HG02938 (cell line): Measurements from ENCODE around the gene TTC16.

Experiments
- ATAC-seq: cut with Tn5 transposase; IDR thresholded peaks from one replicate; pipeline ENCODE4 v1.9.1; 2021; ENCODE audit warnings: mild to moderate bottlenecking, moderate library complexity; ENCODE audit not compliant: unreplicated experiment

Gene TTC16

DNA sequence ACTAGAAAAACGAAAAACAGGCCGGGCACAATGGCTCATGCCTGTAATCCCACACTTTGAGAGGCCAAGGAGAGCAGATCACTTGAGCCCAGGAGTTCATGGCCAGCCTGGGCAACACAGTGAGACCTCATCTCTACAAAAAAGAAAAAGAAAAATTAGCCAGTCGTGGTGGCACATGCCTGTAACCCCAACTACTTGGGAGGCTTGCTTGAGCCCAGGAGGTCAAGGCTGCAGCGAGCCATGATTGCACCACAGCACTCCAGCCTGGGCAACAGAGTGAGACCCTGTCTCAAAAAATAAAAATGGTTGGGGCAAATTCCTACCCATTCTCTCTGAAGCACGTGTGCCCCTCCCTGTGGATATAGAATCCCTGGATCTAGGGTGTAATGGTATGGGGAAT is 17.5 kb upstream of the TTC16 start:
- no peak for ATAC-seq

DNA sequence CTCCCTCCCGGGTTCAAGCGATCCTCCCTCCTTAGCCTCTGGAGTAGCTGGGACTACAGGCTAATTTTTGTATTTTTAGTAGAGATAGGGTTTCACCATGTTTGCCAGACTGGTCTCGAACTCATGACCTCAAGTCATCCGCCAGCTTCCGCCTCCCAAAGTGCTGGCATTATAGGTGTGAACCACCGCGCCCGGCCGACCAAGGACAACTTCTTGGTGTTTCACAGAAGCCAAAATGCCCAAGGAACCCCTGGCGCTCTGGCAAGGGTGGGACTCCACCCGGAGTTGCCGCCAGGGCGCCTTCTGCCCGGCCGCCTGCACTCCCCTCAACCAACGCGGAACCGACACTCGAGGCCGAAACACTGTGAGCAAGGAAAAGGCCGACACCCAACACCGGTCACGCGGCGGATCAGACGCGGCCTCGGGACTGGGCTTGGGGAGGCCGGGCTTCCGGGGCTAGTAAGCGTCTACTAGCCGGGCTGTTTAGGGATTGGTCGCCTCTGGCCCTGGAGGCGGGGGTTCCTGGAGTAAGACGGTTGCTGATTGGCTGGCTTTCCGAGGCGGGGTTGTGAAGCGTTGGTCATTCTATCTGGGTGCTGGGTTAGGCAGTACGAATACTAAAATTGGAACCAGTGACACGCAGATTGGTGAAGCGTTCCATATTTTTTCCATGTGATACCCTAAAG is 16.8 kb upstream of the TTC16 start:
- peak; percentile 91 for ATAC-seq

DNA sequence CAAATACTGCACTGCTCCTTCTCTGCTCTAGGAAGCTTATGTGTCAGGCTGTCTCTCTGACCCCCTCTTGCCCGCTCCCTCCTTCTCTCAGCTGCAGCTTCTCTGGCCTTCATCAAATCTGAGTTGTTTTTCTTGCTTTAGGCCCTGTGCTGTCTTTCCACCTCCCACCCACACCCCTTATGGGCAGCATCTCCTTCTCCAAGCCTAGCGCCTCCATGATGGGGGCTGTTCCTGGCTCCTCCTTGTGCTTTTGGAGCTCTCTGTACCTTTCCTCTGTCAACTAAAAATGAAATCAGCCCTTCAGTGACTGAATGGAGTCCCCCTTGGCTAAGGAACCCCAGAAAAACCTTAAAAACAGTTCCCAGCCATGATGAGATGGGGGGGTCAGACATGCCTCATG is 15.7 kb upstream of the TTC16 start:
- no peak for ATAC-seq

DNA sequence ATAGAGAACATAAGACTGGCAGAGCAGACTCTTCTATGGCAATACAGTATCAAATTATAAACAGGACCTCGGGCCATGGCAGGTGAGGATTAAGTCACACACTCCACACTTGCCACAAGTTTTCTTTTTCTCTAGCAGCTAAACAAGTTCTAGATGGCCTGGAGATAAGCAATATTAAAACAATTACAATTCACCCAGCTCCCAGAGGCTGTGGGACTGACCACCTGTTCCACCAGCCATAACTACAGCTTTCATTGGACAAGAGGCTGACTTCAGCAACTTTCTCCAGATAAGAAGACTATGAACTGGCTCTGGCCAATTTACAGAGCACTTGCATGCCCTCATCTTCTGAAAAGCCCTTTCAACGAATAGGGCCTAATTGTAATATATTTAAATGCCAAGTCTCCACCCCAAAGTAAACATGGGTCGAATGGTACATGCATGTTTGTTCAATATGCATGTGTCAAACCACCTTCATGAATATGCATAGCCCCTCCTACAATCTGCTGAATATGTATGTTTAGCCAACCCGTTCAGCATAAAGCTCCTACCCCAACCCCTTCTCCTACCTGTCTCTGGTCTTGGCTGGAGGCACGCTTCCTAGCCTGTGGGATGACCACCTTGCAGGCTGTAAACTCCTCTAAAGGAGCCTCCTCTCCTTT is 15.2 kb upstream of the TTC16 start:
- ATAC-seq, result no peak

DNA sequence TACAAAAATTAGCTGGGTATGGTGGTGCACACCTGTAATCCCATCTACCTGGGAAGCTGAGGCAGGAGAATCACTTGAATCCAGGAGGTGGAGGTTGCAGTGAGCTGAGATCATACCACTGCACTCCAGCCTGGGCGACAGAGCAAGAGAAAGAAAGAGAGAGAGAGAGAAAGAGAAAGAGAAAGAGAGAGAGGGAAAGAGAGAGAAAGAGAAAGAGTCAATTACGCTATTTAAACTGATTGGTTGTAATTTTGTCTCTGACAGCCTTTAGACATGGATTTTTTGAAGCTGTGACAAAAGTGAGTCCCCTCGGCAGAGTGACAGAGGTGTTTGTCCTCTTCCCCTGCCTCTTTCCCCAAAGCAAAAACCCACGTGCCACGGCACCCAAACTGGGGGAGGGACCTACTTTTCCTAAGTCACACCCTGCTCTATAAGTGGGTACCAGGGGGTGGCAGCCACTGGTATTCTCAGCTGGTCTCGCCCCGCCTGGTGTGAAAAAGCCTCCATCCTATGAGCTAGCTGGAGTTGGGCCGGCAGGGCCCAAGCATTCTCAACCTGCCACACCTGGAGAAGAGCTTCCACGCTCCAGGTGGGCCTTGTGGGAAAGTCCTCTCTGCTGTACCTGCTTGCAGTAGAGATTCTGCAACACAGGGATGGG is 12.5 kb upstream of the TTC16 start:
- ATAC-seq, result no peak

DNA sequence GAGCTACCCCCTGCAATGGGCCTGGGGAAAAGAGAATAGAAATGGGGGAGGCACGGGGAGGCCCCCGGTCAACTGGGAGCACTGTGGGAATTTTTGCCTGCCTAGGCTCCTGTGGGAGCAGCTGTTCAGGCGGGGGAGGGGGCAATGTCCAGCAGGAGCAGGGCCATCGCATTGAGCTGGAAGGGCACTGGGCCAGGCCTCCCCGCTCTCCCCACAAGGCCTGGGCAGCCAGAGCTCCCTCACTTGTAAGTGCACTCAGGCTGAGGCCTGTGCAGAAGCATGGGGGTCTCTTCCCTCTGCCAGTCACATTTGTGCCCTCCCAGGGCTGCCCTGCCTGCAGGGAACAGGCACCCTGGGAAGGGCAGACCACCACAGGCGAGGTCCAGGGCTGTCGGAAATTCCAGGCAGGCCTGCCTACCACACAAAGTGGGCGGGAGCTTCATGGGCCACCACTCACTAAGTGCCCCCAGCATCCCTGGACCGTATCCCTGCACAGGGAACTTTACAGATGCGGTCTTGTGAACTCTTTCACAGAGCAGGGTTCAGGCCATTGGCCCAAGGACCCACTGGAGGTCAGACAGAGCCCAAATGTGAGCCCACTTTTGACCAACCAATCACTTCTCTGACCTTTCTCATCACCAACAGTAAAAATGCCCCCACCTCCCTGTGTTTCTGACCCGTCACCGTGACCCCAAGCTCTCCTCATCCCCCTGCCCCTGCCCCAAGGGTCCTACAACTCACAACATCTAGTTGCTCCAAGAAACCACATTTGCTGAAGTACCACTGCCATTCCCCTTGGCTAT is 10.1 kb upstream of the TTC16 start:
- ATAC-seq, result no peak

DNA sequence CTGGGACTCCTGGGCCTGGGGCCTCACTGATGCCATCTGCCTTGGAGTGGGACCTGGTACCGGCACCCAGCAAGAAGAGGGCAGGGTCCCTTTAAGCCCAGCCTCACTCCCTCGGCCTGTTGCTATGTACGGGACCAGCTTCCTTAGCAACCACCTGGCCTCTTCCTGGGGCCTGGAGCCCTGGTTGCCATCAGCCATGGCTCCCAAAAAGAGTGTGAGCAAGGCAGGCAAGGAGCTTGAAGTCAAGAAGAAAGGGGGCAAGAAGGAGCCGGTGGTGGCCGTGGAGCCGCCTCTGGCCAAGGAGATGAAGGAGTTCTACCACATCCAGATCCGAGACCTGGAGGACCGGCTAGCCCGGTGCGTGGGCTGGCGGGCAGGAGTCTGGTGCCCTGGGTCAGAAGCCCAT is 9.0 kb upstream of the TTC16 start, which contains the start of gene CFAP157:
Gene CFAP157 (plus strand): TSS at position 153 of the 406 bp plus-strand sequence. CDS start 44 bp downstream, at position 197.
- no peak for ATAC-seq

DNA sequence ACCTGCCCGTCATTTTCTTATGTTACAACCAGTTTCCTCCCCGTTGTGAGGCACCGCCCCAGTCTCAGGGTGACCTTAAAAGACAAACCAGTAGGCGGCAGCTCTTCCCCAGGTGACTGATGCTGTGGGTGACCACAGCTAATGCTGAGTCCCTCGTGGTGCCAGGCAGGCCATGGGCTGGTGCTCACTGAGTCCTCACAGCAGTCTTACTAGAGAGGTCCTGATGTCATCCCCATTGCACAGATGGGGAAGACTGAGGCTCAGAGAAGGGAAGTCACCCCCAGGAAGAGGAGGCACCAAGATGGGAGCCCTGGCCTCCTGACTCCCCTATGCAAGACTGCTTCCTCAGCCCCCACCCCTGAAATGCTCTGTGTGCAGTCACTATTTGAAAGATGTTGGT is 8.1 kb upstream of the TTC16 start:
- ATAC-seq, result no peak

DNA sequence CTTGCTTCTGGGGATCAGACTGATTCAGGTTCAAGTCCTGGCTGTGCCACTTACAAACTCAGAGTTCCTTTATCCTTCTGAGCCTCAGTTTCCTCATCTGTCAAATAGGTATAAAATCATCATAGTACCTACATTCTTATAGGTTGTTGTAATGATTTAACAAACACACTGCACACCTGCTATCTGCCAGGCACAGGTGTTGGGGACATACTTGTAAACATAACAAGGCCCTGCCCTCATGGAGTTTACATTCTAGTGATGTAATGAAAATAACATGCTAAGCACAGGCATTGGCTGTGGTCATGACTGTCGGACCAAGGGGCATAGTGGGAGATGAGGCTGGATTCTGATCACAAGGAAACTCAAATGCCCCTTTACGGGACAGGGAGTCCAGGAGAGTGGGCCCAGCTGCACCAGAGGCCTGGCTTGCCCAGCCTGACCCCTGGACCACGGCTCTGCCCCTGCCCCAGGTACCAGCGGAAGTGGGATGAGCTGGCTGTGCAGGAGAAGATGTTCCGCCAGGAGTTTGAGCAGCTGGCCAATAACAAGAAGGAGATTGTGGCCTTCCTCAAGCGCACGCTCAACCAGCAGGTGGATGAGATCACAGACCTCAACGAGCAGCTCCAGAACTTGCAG is 6.8 kb upstream of the TTC16 start:
- no peak for ATAC-seq

DNA sequence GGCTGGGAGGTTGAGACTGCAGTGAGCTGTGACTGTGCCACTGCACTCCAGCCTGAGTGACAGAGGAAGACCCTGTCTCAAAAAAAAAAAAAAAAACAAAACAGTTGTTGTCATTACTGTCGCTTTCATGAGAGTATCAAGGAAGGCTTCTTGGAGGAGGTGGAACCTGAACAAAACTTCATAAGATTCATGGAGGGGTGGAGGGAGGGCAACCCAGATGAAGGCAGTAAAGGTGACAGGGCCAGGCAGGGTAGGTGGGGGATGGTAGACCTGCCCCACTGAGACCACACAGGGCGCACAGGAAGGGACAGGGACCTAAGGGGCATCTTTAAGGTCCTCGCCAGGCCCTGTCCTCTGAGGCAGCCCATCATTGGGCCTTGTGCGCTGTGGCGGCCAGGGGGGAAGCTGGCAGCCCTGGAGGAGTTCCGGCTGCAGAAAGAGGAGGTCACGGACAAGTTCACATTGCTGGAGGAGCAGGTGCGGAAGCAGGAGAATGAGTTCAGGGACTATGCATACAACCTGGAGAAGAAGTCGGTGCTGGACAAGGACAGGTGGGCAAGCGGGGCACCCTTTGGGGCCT is 5.6 kb upstream of the TTC16 start:
- no peak for ATAC-seq

DNA sequence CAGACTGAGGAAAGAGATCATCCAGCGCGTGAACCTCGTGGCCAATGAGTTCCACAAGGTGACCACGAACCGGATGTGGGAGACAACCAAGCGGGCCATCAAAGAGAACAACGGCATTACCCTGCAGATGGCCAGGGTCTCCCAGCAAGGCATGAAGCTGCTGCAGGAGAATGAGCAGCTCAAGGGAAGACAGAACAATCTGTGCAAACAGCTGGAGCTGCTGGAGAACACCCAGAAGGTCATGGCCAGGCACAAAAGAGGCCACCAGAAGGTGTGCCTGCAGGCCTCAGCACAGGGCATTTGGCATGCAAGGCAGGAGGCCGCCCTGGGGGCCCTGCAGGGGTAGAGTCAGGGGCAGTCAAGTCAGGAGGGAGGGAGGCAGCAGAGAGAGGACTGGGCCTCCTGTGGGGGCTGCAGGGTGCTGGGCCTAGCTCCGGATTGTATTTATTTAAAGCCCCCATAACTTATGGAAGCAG is 4.6 kb upstream of the TTC16 start:
- ATAC-seq, result no peak

DNA sequence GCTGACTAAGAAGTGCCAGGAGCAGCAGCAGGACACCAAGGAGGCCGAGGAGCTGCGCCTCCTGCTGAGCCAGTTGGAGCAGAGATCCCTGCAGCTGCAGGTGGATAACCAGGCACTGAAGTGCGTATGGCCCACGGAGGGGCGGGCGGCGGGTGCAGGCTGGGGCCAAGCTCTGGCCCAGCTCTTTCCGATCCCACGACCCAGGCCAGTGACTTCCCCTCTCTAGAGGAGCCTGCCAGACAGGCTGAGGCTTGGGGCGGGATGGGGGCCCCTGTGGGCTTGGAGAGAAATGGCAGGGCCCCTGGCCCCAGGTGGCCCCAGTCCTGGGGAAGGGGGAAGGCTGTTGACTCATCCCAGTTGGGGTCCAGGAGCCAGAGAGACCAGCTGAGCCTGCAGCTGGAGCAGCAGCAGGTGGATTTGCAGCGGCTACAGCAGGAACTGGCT is 4.0 kb upstream of the TTC16 start:
- no peak for ATAC-seq

DNA sequence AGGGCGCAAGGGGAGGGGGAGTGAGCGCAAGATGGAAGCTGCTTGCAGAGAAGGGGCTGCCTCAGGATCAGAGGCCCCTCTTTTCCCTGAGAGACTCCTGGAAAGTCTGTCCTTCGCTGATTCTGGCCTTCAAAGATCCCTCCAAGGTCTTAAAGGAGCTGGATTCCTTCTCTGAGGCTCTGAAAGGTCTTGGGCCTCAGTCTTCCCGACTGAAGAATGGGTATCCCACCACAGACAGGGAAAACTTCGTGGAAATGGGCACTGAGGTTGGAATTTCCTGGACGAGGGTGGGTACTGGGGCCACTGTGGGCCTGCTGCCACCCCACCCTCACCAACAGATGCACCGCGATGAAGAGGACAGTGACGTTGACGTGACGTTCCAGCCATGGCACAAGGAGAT is 3.5 kb upstream of the TTC16 start:
- no peak for ATAC-seq

DNA sequence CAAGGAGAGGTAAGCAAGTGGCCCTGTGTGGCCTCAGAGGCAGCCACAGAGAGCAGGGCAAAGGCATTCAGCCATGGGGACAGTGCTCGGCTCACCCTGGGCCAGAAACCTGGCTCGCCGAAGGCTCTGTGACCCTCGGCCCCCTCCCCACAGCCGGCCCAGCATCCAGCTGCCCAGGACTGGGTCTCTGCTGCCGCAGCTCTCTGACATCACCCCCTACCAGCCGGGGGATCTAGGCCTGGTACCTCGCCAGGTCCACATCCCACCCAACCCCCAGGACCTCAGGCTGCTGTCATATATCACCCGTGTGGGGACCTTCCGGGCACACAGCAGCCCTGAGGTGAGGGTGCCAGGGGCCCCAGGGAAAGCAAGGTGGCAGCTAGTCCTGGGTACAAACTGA is 3.0 kb upstream of the TTC16 start:
- ATAC-seq, result no peak

DNA sequence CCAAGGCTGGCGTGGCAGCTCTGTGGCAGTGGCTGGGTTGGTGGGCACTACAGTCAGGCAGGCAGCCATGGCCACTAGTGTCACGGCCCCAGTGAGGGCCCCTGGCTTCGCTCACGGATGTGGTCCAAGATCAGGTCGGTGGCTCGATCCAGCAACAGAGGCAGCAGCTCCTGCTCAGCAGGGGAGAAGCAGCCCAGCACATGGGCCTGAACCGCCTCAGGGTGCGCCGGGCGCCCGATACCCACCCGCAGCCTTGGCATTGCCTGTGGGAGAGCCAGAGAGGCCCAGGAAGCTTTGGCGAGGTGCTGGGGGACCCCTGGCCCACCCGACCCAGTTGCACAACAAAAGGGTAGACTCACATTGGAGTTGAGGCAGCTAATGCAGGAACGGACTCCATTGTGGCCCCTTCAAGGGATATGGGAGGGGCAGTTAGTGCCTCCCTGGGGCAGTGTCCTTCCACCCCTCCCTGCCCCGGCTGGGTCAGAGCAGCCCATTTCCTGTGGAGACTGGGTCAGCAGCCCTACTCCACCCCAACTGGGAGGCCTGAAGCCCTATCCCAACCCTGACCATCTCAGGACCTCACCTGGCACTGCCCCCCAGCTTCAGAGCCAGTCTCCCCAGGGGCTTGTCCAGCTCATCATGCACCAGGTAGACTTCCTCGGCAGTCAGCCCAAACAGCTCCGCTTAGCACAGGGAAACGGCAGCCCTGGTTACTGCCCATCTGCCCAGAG is 1.7 kb upstream of the TTC16 start:
- no peak for ATAC-seq

DNA sequence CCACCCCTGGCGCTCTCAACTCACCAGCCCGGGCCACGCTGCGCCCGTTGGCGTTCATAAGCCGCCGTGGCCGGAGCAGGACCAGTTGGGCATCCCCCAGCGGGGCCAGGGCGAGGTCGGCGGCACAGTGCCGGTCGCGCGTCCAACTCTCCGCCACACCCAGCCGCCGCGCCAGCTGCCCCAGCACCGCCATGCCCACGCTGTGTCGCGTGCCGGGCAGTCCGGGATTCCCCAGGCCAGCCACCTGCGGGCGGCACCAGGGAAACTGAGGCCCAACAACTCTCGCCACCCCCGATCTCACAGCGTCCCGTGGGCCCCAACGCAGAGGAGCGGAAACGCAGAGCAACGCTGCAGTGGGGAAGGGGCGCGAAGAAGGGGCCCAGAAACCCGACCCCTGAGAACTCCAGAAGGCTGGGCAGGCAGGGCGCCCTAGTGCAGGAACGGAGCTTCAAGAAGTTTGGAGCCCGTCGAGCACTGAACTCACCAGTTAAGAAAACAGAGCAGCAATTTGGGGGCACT is 869 bp upstream of the TTC16 start:
- no peak for ATAC-seq

DNA sequence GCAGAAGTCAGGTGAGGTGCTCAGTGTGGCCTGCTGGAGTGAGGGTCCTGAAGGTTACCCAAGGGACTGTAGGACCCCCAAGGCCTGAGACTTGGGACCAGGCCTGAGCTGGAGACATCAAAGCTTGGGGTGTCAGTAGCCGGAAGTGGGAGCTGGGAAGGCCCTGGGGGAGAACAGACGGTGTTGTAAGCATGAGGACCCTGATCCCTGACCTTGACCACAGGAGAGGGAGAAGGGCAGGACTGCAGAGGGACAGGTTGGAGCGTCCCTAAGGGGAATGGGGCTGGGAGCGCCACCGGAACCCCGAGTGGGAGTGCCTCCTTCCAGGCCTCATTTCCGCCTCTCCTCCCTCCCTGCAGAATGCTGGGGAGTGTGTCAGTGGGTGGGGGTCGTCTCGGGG is 533 bp downstream of the TTC16 start:
- no peak for ATAC-seq

DNA sequence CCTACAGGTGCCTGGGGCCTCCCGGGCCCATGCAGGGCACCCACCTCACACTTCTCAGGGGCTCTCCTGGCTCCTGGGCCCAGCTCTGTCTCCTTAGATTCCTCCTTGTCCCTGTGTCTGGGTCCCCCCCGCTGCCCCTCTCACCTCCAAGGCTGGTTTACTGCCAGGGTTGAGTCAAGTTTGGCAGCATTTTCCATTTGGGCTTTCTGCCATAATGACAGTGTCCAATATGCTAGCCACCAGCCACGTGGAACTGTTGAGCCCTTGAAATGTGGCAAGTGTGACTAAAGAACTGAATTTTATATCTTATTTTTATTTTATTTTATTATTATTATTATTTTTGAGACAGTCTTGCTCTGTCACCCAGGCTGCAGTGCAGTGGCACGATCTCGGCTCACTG is 1.9 kb downstream of the TTC16 start:
- ATAC-seq, result no peak

DNA sequence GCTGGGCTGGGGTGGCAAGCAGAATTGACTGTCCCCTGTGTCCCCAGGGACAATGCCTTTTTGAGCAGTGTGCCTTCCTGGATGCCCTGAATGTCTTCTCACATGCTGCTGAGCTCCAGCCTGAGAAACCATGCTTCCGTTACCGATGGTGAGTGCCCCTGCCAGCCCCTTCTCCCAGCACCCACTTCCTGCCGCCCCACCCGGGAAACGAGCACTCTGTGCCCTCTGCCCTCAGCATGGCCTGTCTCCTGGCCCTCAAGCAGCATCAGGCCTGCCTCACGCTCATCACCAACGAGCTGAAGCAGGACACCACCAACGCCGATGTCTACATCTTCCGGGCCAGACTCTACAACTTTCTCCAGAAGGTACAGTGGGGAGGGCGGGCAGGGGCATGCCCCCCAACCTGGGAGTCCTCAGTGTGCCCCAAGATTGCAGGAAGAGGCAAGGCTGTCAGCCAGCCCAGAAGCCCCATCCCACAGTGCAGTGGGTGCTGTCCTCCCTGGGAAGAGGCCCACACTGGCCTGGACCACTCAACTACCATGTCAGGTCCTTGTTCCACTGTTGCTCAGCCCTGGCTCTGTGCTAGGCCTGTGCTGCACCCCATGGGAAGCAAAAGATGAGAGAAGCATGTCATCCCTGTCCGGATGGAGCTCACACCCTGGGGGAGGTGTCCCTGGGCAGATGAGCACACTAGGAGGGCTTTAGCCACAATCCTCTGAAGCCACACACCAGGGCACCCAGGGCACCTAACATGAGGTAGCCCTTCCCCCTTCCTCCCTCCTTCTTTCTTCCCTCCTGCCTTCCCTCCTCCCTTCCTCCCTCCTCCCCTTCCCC is 4.4 kb downstream of the TTC16 start:
- ATAC-seq, result no peak
